ENCODE data around the gene OSBPL5.
"Not testable (repeated sequence)": the region's sequence is repeated elsewhere in the genome, so short reads cannot be mapped to it uniquely, and the experiment has no call there.

The OSBPL5 gene

DNA sequence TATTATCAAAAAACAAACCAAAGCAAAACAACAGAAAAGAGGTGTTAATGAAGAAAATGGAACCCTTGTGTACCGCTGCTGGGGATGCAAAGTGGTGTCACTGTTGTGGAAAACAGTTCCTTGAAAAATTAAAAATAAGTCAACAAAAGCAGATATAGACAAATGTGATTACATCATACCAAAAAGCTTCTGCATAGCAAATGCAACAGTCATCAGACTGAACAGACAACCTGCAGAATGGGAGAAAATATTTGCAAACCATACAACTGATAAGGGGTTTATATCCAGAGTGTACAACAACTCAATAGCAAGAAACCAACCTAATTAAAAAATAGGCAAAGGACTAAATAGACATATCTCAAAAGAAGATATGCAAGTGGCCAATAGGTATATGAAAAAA, 85.0 kb downstream of the OSBPL5 start:
- DNase-seq = no peak

DNA sequence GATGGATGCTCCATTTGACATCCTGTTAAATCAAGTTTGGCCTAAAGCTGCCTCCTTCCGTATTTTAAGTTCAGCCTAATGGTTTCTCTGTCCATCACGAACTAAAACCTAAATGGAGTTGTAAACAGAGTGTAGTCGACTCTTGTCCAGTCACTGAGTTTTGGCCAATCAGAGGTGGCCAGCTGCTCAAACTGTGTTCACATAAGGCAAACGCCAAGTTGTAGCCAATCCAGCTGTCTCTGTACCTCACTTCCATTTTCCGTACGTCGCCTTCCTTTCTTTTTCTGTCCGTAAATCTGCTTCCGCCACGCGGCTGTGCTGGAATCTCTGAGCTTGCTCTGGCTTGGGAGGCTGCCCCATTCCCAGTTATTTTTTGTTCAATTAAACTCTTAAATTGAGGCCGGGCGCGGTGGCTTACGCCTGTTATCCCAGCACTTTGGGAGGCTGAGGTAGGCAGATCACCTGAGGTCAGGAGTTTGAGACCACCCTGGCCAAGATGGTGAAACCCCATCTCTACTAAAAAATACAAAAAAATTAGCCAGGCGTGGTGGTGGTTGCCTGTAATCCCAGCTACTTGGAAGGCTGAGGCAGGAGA, 87.2 kb downstream of the OSBPL5 start:
- no peak for DNase-seq

DNA sequence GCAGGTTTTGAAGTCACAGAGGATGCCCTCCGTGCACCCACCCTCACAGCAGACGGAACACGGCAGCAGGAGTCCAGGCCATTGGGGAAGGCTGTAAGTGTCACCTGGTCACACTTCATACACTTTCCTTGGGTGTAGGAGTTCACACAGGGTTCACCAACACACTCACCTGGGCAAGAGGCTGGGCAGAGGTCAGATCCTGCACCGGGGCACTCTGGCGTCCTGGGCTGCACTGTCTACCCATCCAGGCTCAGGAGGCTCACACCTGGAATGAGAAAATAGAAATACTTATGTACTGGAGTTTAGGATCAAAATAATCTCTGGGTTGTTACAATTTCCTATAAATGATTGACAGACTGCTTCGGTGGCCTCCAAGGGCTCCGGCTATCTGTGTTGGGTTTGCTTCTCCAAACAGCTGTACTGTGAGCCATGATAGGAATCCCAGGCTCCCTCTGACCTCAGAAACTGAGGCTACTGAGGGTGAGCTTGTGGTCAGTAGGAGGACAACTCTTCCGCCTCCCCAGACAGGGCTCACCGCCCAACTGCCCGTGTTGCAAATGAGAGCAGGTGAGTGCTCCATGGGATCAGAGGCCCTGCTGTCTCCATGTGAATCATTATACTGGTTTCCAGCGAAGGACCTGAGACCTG, 87.8 kb downstream of the OSBPL5 start:
- no peak for DNase-seq

- DNase-seq = no peak
Observed at GRCh38 chr11:3074912-3075589, 90.1 kb downstream of the OSBPL5 start.

- DNase-seq = no peak
Observed at GRCh38 chr11:3073029-3073435, 92.1 kb downstream of the OSBPL5 start.

DNA sequence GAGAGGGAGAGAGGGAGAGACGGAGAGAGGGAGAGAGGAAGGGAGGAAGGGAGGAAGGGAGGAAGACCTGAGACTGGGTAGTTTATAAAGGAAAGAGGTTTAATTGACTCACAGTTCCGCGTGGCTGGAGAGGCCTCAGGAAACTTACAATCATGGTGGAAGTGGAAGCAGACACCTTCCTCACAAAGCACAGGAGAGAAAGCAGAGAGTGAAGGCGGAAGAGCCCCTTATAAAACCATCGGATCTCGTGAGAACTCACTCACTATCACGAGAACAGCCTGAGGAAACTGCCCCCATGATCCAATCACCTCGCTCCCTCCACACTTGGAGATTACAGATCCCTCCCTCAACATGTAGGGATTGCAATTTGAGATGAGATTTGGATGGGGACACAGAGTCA, 95.7 kb downstream of the OSBPL5 start:
- DNase-seq = no peak

DNA sequence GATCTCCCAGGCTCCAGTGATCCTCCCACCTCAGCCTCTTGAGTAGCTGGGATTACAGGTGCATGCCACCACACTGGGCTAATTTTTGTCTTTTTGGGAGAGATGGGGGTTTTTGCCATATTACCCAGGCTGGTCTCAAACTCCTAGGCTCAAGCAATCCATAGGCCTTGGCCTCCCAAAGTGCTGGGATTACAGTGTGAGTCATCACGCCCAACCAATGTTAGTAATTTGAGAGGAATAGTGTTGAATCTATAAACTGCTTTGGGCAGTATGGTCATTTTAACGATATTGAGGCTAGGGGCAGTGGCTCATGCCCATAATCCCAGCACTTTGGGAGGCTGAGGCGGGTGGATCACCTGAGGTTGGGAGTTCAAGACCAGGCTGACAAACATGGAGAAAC, 98.8 kb downstream of the OSBPL5 start:
- not testable (repeated sequence) for DNase-seq

GRCh38 chr11:3064709-3065108, 100.4 kb downstream of the OSBPL5 start:
- not testable (repeated sequence) for DNase-seq

DNA sequence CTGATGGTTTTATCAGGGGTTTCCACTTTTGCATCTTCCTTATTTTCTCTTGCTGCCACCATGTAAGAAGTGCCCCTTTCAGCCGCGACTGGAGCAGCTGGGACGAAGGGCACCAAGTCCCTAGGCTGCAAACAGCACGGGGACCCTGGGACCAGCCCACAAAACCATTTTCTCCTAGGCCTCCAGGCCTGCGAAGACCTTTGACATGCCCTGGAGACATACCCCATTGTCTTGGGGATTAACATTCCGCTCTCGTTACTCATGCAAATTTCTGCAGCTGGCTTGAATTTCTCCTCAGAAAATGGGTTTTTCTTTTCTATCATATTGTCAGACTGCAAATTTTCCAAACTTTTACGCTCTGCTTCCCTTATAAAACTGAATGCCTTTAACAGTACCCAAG, 101.2 kb downstream of the OSBPL5 start:
- not testable (repeated sequence) for DNase-seq

DNA sequence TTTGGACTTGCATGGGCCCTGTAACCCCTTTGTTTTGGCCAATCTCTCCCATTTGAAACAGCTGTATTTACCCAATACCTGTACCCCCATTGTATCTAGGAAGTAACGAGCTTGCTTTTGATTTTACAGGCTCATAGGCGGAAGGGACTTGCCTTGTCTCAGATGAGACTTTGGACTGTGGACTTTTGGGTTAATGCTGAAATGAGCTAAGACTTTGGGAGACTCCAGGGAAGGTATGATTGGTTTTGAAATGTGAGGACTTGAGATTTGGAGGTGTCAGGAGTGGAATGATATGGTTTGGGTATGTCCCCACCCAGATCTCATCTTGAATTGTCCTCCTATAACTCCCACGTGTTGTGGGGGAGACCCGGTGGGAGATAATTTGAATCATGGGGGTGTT, 101.7 kb downstream of the OSBPL5 start:
- not testable (repeated sequence) for DNase-seq

DNA sequence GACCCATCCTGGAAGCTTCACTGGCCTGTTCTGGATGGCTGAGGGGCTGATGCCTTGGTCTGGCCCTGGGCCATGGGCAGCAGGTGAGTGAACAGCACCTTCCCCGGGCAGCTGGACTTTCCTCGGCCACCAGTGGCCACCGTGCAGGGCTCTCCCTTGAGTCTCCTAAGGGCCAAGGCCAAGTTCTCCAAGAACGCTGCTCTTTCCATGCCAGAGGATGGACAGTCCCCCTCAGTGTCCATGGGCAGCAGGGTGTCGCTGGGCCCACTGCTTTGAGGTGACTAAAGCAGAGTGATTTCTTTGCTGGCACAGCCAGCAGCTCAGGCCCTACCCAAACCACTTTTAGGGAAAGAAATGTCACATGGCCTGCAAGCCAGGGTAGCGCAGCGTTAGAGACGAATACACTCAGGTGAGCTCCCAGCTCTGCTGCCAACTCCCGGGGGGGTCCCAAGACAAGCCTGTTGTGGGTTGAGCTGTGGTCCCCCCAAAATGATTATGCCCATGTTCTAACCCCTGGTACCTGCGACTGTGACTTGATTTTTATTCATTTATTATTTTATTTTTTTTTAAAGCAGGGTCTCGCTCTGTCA, 104.6 kb downstream of the OSBPL5 start:
- no peak for DNase-seq

GRCh38 chr11:3058753-3059664, 106.1 kb downstream of the OSBPL5 start:
- no peak for DNase-seq

GRCh38 chr11:3057069-3057963, 107.8 kb downstream of the OSBPL5 start, which contains the start of gene CARS1:
CARS1 (minus strand) TSS chr11:3057423; CDS start chr11:3057367, 56 bp downstream.
- DNase-seq = peak; percentile 65

DNA sequence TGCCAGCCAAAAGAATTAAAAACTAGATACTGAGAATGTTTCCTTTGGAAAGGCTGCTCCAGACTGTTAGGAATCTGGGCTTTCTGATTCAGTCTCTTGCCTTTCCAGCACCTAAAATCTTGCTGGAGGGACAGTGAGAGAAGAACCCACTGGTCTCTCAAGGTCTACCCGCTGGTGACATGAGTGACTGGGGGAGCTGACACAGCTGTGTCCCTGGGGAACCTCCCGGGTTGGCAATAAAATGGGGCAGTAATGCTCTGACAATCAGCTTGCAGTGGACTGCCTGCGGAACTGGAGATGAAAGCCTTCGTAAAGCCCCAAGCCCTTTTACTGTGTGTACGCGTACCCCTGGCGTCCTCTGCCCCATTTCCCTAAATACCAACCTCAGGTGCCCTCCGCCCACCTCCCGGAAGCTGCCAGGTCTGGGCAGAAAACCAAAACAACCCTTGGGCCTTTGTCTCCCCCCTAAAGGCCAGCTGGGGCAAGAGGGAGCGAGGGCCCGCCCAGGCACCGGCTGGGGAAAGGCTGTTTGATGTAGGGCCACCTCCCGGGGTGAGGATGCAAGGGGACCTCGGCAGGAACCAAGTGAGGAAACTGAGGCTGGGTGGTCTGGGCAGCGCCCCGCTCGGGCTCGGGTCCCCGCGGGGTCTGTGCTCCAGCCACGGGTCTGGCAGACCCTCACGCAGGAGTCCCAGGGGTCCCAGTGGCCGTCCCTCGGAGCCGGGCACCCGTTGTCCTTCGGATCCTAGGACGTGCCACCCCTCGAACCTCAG, 108.6 kb downstream of the OSBPL5 start:
- no peak for DNase-seq

- DNase-seq = no peak
Observed at GRCh38 chr11:3055891-3056290, 109.2 kb downstream of the OSBPL5 start.

- DNase-seq = no peak
Observed at GRCh38 chr11:3052567-3052966, 112.5 kb downstream of the OSBPL5 start.

DNA sequence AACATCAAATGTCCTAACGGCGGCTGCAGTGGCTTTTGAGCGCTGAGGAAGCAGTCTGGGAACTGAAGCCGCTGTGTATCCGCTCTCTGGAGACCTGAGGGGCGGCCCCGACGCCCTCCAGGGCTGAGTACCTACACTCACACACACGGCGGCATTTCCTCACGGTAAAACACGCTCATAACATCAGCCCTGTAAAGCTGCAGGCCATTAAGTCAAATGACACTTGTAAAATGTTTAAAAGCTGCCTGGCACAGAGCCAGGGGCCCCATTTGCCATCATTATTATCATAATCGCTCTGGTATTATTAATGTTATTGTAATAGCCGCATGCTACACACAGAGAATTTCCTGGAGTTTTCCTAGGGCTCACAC, 113.0 kb downstream of the OSBPL5 start:
- no peak for DNase-seq

DNA sequence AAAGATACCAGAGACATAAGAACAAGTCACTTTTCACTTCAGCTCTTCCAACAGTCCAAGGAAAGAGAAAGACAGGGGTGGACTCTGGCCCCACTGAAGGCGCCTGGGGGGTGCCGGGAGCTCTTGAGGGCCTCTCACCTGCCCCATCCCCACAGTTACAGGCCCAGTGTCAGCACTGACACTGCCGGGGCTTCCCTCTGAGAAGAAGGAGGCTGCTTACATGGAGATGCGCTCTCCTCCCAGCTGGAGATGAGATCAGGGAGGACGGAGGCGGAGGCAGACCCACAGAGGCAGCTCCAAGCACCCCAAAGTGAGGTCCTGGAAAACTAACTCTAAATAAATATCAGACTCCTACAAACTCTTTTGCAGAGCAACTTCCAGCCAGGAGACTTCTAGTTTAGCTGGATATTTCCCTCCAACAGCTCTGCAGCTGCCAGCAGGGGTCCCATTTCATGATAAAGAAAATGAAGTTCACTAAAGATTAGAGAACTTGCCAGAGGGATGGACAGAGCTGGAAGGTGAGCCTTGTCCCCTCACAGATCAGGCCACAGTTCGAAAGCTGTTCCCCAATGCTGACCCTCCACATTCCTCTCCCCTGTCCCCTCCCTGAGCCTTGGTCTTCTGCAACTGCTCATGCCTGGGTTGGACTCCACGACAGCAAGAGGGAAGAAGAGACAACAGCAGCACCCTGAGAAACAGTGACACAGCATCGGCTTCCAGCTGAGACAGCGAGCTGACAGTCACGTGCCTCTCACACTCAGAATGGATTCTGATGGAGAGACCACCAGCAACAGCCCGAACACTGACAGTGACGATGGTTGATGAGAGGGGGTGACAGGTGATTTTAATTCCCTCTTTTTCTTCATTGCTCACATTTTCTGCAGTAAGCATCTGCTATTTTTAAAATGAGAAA, 113.7 kb downstream of the OSBPL5 start:
- no peak for DNase-seq

DNA sequence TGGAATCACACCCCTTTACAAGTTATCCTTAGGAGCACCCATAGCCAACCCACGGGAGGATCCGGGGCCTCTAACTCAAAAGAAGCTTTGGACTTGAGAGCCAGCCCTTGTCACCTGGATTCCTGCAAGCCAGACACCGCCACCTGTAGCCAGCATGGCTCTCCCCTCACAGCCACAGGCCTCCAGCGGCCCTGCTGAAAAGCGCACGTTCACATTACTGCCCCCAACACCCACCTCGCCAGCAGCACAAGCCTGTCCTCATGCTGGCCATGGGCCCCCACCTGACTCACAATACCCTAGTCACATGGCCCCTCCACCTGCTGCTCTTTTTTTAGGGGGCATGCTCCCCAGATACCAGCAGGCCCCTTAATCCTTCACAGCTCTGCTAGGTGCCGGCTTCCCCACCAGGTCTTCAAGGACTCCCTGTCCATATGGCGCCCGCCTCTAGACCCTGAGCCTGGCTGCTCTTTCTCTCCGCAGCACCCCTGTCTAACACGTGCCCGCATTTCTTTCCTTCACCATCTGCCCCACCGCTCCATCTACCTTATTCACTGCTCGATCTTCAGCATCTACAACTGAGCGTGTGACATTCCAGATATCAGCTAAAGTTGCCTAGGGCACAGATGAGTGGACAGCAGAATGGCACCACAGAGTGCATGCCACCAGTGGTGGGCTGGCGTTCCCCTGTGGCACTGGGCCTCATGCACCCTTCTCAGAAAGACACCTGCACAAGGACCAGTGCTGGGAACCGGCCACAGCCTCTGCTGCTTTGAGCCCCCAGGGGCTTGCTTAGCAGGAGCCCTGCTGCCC, 114.5 kb downstream of the OSBPL5 start:
- DNase-seq = no peak
